Occipital lobe (tissue), 2 donors: ENCODE measurements around the gene FGF5. TPM values are rescaled to one million over a fixed set of nuclear protein-coding genes. Genes with fewer than 3 reads are reported as not detected.

Experiments used
- DNase-seq: peaks from one replicate; lab custom pipeline; 2025; lab: John Stamatoyannopoulos, UW
- total RNA-seq: library from RNA; depleted of rRNA; stranded (reverse); fragments of >200 nt; gene quantifications from one replicate; pipeline ENCODE4 v1.2.3, GENCODE V29; 2014

FGF5 gene
- total RNA-seq, 1 donor from 2014 or later = 1.6 TPM

GRCh38 chr4:80335554-80336358 lies 69.3 kb downstream of the FGF5 start, which contains the start of gene CFAP299:
TSS of gene CFAP299 (plus strand) at chr4:80335730.
- DNase-seq = peak; percentile 8

GRCh38 chr4:80336582-80336981 lies 70.1 kb downstream of the FGF5 start:
- no peak for DNase-seq

- no peak for DNase-seq
These were observed 73.6 kb downstream of the FGF5 start for GRCh38 chr4:80340036-80340435.

Other genes with a start within 250 kb of the FGF5 start
- 20.1 TPM for gene ANTXR2, start 193.4 kb upstream of the FGF5 start, total RNA-seq
- gene PRDM8, start 69.2 kb upstream of the FGF5 start, total RNA-seq = 24.6 TPM
- 1.1 TPM for gene CFAP299, start 69.1 kb downstream of the FGF5 start, total RNA-seq